H1 (cell line): ENCODE measurements around the gene SAE1. TPM values are rescaled to one million over a fixed set of nuclear protein-coding genes. Genes with fewer than 3 reads are reported as not detected.

Experiments
- ASH2L ChIP-seq: fragments of 200-600, 300-600 bp; sonication (generic); IDR thresholded peaks from one replicate; pipeline ENCODE4 v1.7.1; 2017; ENCODE audit warnings: low read length
- CREB1 ChIP-seq: IDR thresholded peaks from 2 replicates; pipeline ENCODE4 v1.6.1; 2012; ENCODE audit warnings: inconsistent platforms
- EZH2 ChIP-seq: fragments of 200-600 bp; sonication (generic); IDR thresholded peaks from 2 replicates; pipeline ENCODE4 v1.7.1; 2012; ENCODE audit warnings: low read depth, mild to moderate bottlenecking, moderate library complexity, low read length, inconsistent platforms; ENCODE audit not compliant: severe bottlenecking
- HDAC2 ChIP-seq, 2 experiments: fragments of 300-600 bp in 1 of 2; sonication (generic) in 1 of 2; IDR thresholded peaks; 2 replicates each; pipeline ENCODE4 v1.6.1; 2011 to 2012; ENCODE audit warnings: low read depth in 2 of 2, low read length in 2 of 2, mild to moderate bottlenecking in 2 of 2, moderate library complexity in 2 of 2, borderline replicate concordance in 1 of 2, inconsistent platforms in 1 of 2
- POU5F1 ChIP-seq: IDR thresholded peaks from 2 replicates; pipeline ENCODE4 v1.6.1; 2011; ENCODE audit warnings: low read depth, mild to moderate bottlenecking, low read length, moderate library complexity
- SP4 ChIP-seq: IDR thresholded peaks from 2 replicates; pipeline ENCODE4 v1.6.1; 2012; ENCODE audit warnings: low read length, inconsistent platforms
- polyA plus RNA-seq, 7 experiments: library from polyadenylated mRNA; depleted of rRNA in 3 of 7; stranded (reverse) in 5 of 7; unstranded in 2 of 7; fragments of >200 nt in 5 of 7; fragments of 200-250 nt in 2 of 7; gene quantifications; 1 replicate in 5 of 7; 2 replicates in 1 of 7; 4 replicates in 1 of 7; pipeline versions ENCODE4 v1.2.1 to v1.2.3, GENCODE V29; 2011 to 2013; ENCODE audit warnings: missing spikeins in 2 of 7, mixed read lengths in 2 of 7
- total RNA-seq: library from RNA; stranded (reverse); fragmentation: NEBNext Ultra II Directional; extraction: Animal tissue kit (Norgen Biotek cat#: 25700); gene quantifications from 2 replicates; pipeline ENCODE4 v1.2.1, GENCODE V29; 2021
- TF ChIP-seq, protein P1 (sequence below): fragments of 300-600 bp; sonication (generic); IDR thresholded peaks from 2 replicates; pipeline ENCODE4 v1.7.1; 2012; ENCODE audit warnings: low read length, moderate library complexity, mild to moderate bottlenecking, inconsistent platforms; ENCODE audit not compliant: insufficient replicate concordance
- TF ChIP-seq, protein P2 (sequence below): IDR thresholded peaks from 2 replicates; pipeline ENCODE4 v1.6.1; 2012; ENCODE audit warnings: low read length, inconsistent platforms

SAE1 gene
- total and polyA plus RNA-seq, 2 of the 8 experiments (the other 6 are each of a cell fraction or from before 2014, with no cell fraction given) = 213 to 268 TPM

DNA sequence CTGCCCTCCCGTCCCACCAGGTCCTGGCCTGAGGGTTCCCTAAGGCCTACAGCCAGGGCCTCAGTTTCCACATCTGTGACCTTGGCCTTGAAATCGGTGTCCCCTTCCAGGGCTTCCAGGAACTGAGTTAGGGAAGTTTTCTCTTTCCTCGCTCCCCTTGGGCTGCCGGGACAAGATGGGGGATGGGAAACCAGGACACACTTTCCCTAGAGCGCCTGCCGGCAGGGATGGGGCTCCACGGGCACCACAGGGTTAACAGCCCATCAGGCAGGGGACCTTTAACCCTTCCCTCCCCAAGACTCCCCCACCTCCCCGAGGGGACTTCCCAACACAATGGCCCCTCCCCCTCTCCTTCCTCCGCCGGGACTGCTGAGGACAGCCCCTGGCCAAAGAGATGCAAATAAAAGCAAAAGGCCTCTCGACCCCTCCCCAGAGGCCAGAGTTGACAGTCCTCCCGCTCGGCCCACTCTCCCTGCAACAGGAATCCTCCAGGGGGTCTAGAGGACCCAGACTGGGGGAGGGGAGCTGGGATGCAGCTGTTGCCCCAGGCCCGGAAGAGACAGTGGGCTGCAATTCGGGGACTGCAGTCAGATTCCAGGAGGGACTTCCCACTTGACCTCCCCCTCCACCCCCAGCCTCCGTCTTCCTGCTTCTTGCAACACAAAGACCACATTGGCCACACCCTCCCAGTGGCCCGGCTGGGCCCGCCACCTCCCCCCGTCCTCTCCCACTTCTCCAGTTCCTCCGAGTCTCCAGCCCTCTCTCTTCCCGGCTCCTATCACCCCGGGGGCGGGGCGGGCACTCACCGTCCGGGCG is 96.9 kb downstream of the SAE1 start (continued):
- TF ChIP-seq, protein P1, sequence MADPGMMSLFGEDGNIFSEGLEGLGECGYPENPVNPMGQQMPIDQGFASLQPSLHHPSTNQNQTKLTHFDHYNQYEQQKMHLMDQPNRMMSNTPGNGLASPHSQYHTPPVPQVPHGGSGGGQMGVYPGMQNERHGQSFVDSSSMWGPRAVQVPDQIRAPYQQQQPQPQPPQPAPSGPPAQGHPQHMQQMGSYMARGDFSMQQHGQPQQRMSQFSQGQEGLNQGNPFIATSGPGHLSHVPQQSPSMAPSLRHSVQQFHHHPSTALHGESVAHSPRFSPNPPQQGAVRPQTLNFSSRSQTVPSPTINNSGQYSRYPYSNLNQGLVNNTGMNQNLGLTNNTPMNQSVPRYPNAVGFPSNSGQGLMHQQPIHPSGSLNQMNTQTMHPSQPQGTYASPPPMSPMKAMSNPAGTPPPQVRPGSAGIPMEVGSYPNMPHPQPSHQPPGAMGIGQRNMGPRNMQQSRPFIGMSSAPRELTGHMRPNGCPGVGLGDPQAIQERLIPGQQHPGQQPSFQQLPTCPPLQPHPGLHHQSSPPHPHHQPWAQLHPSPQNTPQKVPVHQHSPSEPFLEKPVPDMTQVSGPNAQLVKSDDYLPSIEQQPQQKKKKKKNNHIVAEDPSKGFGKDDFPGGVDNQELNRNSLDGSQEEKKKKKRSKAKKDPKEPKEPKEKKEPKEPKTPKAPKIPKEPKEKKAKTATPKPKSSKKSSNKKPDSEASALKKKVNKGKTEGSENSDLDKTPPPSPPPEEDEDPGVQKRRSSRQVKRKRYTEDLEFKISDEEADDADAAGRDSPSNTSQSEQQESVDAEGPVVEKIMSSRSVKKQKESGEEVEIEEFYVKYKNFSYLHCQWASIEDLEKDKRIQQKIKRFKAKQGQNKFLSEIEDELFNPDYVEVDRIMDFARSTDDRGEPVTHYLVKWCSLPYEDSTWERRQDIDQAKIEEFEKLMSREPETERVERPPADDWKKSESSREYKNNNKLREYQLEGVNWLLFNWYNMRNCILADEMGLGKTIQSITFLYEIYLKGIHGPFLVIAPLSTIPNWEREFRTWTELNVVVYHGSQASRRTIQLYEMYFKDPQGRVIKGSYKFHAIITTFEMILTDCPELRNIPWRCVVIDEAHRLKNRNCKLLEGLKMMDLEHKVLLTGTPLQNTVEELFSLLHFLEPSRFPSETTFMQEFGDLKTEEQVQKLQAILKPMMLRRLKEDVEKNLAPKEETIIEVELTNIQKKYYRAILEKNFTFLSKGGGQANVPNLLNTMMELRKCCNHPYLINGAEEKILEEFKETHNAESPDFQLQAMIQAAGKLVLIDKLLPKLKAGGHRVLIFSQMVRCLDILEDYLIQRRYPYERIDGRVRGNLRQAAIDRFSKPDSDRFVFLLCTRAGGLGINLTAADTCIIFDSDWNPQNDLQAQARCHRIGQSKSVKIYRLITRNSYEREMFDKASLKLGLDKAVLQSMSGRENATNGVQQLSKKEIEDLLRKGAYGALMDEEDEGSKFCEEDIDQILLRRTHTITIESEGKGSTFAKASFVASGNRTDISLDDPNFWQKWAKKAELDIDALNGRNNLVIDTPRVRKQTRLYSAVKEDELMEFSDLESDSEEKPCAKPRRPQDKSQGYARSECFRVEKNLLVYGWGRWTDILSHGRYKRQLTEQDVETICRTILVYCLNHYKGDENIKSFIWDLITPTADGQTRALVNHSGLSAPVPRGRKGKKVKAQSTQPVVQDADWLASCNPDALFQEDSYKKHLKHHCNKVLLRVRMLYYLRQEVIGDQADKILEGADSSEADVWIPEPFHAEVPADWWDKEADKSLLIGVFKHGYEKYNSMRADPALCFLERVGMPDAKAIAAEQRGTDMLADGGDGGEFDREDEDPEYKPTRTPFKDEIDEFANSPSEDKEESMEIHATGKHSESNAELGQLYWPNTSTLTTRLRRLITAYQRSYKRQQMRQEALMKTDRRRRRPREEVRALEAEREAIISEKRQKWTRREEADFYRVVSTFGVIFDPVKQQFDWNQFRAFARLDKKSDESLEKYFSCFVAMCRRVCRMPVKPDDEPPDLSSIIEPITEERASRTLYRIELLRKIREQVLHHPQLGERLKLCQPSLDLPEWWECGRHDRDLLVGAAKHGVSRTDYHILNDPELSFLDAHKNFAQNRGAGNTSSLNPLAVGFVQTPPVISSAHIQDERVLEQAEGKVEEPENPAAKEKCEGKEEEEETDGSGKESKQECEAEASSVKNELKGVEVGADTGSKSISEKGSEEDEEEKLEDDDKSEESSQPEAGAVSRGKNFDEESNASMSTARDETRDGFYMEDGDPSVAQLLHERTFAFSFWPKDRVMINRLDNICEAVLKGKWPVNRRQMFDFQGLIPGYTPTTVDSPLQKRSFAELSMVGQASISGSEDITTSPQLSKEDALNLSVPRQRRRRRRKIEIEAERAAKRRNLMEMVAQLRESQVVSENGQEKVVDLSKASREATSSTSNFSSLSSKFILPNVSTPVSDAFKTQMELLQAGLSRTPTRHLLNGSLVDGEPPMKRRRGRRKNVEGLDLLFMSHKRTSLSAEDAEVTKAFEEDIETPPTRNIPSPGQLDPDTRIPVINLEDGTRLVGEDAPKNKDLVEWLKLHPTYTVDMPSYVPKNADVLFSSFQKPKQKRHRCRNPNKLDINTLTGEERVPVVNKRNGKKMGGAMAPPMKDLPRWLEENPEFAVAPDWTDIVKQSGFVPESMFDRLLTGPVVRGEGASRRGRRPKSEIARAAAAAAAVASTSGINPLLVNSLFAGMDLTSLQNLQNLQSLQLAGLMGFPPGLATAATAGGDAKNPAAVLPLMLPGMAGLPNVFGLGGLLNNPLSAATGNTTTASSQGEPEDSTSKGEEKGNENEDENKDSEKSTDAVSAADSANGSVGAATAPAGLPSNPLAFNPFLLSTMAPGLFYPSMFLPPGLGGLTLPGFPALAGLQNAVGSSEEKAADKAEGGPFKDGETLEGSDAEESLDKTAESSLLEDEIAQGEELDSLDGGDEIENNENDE = no peak
- TF ChIP-seq EZH2 = no peak
- TF ChIP-seq POU5F1 = no peak; the same call in 1 of the 2 replicates
- peak; percentile 92 for TF ChIP-seq SP4
- TF ChIP-seq, protein P2, sequence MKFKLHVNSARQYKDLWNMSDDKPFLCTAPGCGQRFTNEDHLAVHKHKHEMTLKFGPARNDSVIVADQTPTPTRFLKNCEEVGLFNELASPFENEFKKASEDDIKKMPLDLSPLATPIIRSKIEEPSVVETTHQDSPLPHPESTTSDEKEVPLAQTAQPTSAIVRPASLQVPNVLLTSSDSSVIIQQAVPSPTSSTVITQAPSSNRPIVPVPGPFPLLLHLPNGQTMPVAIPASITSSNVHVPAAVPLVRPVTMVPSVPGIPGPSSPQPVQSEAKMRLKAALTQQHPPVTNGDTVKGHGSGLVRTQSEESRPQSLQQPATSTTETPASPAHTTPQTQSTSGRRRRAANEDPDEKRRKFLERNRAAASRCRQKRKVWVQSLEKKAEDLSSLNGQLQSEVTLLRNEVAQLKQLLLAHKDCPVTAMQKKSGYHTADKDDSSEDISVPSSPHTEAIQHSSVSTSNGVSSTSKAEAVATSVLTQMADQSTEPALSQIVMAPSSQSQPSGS = peak; percentile 47; the same call in 1 of the 2 replicates
- peak; percentile 26; the same call in 1 of the 2 replicates for TF ChIP-seq CREB1
- peak; percentile 85 for TF ChIP-seq ASH2L
- TF ChIP-seq HDAC2 (IDR thresholded peaks at IDR 0.05; ENCODE audit: borderline replicate concordance in 1 of 2, low read depth in 2 of 2, low read length in 2 of 2) = peak; percentile 73 to 99; a peak in 3 of 4 replicates
